ENCODE data around the gene CDH26. TPM values are rescaled to one million over a fixed set of nuclear protein-coding genes. Genes with fewer than 3 reads are reported as not detected.

The CDH26 gene
- total and polyA plus RNA-seq, 2 donors (not counting 3 experiments of a cell fraction or from before 2014, with no cell fraction given): 0.01 TPM; not detected in 1

GRCh38 chr20:60057866-60058807 lies 99.9 kb downstream of the CDH26 start:
- Histone ChIP-seq H3K4me1 (ENCODE audit: control insufficient read depth, extremely low read depth, insufficient read depth, low read length) (no peaks in the 10 kb centered on the region), H3K79me2 (ENCODE audit: control insufficient read depth, insufficient read depth, low read length) (no peaks in the 10 kb centered on the region), H3K9ac (replicated peaks; ENCODE audit: extremely low read depth, insufficient read depth, low read length) (no peak overlapping the region), H2AFZ (ENCODE audit: low read depth, low read length) (no peak overlapping the region), H3K9me3 (replicated peaks; ENCODE audit: control insufficient read depth, insufficient read depth, low read length) (no peaks in the 10 kb centered on the region), H3K36me3 (ENCODE audit: control insufficient read depth in 2 of 2, extremely low read depth in 1 of 2, insufficient read depth in 2 of 2, low read length in 2 of 2) (no peaks in the 10 kb centered on the region), H3K27me3 (ENCODE audit: control insufficient read depth in 2 of 2, insufficient read depth in 2 of 2, low read length in 2 of 2) (no peaks in the 10 kb centered on the region), H3K27ac (ENCODE audit: insufficient read depth, low read depth, low read length) (no peak overlapping the region), H3K4me3 (replicated peaks in 1 of 3; ENCODE audit: insufficient read depth in 1 of 3, low read depth in 1 of 3, low read length in 3 of 3) (no peak overlapping the region), H3K4me2 (ENCODE audit: insufficient read depth, low read length) (no peak overlapping the region), H3K9me1 (replicated peaks; ENCODE audit: control insufficient read depth, extremely low read depth, insufficient read depth, low read length) (no peaks in the 10 kb centered on the region), H4K20me1 (replicated peaks; ENCODE audit: control insufficient read depth, extremely low read depth, insufficient read depth, low read length) (no peaks in the 10 kb centered on the region)
- ChIA-PET POLR2A (interaction anchor here (0.6 kb wide), 1 partner anchor 14 kb away, joined by 3 read pairs; no protein-coding TSS in a partner anchor), CTCF (interaction anchor here (0.7 to 1.6 kb wide), 4 partner anchors 39 to 1841 kb away, joined by 3 to 23 read pairs (median 6); no protein-coding TSS in a partner anchor)
- intact Hi-C loops (cut with micrococcal nuclease): loop anchor here (2.0 kb wide), 1 partner anchor 1205 kb away; no protein-coding TSS in a partner anchor
- no peak for FAIRE-seq
- no peak for DNase-seq (ENCODE audit: low read depth, low spot score)
- TF ChIP-seq, protein P1, sequence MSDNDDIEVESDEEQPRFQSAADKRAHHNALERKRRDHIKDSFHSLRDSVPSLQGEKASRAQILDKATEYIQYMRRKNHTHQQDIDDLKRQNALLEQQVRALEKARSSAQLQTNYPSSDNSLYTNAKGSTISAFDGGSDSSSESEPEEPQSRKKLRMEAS (IDR thresholded peaks at IDR 0.05; ENCODE audit: insufficient read depth, insufficient read length): no peak
- TF ChIP-seq POLR2A (IDR thresholded peaks at IDR 0.05; ENCODE audit: low read depth, low read length) (no peak), JUN (IDR thresholded peaks at IDR 0.05; ENCODE audit: borderline replicate concordance, insufficient read depth, insufficient read length, low read depth) (no peak), CTCF (IDR thresholded peaks at IDR 0.05; ENCODE audit: extremely low read depth in 1 of 2, insufficient read depth in 1 of 2, low read depth in 1 of 2, low read length in 2 of 2) (no peak), GATA2 (IDR thresholded peaks at IDR 0.05; ENCODE audit: insufficient read depth, insufficient read length, low read depth, low read length) (no peak), MYC (IDR thresholded peaks at IDR 0.05; ENCODE audit: low read depth, low read length) (no peak)
- BruUV-seq (replicated peaks): no TSS peak
- dilution Hi-C loops (cut with MboI; ENCODE audit: extremely low pct_ligation_motif_present, low sequenced_read_pairs): no loop called here

Data from endothelial cell of umbilical vein (primary cell).